ENCODE data around the gene BST1. TPM values are rescaled to one million over a fixed set of nuclear protein-coding genes. Genes with fewer than 3 reads are reported as not detected.

BST1 gene
- total and polyA plus RNA-seq, 2 of the 8 experiments (the other 6 are each of a cell fraction or from before 2014, with no cell fraction given): 0.52 to 0.54 TPM

DNA sequence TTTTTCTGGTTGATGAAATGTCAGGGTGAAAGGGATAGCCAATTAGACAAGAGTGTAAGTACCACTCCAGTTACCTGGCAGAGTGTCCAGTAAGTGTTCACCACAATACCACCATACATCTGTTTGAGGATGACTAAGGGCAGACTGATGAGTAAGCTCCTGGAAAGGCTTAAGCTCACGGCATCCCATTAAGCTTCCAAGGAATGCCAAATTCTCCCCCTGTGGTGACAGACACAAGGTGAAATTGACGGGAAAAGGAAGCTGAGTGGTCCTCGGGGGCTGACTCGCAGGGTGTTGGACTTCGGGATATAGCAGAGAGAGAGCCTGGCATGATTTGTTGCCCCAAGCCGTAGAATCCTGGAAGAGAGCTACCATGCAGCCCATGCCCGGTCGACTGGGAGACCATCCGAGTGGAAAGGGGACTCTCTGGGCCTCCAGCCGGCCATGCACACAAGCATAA is 7.6 kb upstream of the BST1 start:
- H3K18ac ChIP-seq (ENCODE audit: extremely low read depth, low read length): no peak overlapping the region
- no peak overlapping the region for H3K4ac ChIP-seq (replicated peaks; ENCODE audit: insufficient read length, low read depth, low read length)
- H3K4me1 ChIP-seq (replicated peaks in 1 of 4; ENCODE audit: control insufficient read depth in 3 of 4, insufficient read depth in 4 of 4, low read length in 3 of 4): peaks cover 2 to 11% (median 5%) of the 10 kb centered on the region in 4 experiments; a peak in 4 of 7 replicates
- H2BK15ac ChIP-seq (ENCODE audit: low read length): no peak overlapping the region
- POLR2A ChIA-PET (ENCODE audit: partially characterized antibody): interaction anchor here (0.6 to 1.3 kb wide), 6 partner anchors 8 to 850 kb away, joined by 3 to 7 read pairs (median 3); partner anchors contain the start of gene FAM200B
- H3K56ac ChIP-seq (replicated peaks; ENCODE audit: insufficient read length, low read depth, low read length): no peak overlapping the region
- no peak overlapping the region for H2BK20ac ChIP-seq (ENCODE audit: low read length)
- H2BK5ac ChIP-seq (ENCODE audit: low read depth, low read length): no peak overlapping the region
- H2AFZ ChIP-seq (ENCODE audit: low read length): 0 out of 2 replicates have a peak overlapping the region, but pooled peaks have one; percentile 42
- CTCF ChIA-PET (ENCODE audit: partially characterized antibody): interaction anchor here (0.6 to 2.0 kb wide), 7 partner anchors 10 to 1797 kb away, joined by 3 to 5 read pairs (median 4); partner anchors contain the start of gene FAM200B
- WGBS, 2 experiments (ENCODE audit: extremely low coverage in 1 of 2, insufficient coverage in 1 of 2, insufficient read length in 1 of 2, insufficient replicate concordance in 2 of 2, low coverage in 1 of 2, low lambda C conversion rate in 2 of 2, missing lambda C conversion rate in 1 of 2): 81% methylated on average over 10 of the region's 10 CpGs; no CpG with 5 or more reads in 1 of the 2 experiments
- H2BK120ac ChIP-seq (replicated peaks; ENCODE audit: low read depth, low read length): no peak overlapping the region
- H4K91ac ChIP-seq (replicated peaks; ENCODE audit: insufficient read length, low read length): no peak overlapping the region
- no peak overlapping the region for H2AK5ac ChIP-seq (ENCODE audit: low read depth, low read length)
- no peaks in the 10 kb centered on the region for H3K36me3 ChIP-seq (ENCODE audit: control insufficient read depth in 2 of 4, insufficient read depth in 4 of 4, low read length in 3 of 4)
- no peaks in the 10 kb centered on the region for H3K79me1 ChIP-seq (ENCODE audit: low read depth, low read length)
- H3K9ac ChIP-seq (replicated peaks in 1 of 4; ENCODE audit: extremely low read depth in 1 of 4, low read depth in 3 of 4, low read length in 3 of 4): no peak overlapping the region
- peak; percentile 74 for FAIRE-seq
- H3K14ac ChIP-seq (ENCODE audit: insufficient read length): no peak overlapping the region
- no peaks in the 10 kb centered on the region; a peak in 1 of 4 replicates for H3K9me3 ChIP-seq (ENCODE audit: insufficient read depth in 2 of 2, low read depth in 1 of 2, low read length in 1 of 2)
- H4K20me1 ChIP-seq (replicated peaks in 1 of 2; ENCODE audit: control insufficient read depth in 1 of 2, insufficient read depth in 2 of 2, low read length in 2 of 2): no peaks in the 10 kb centered on the region
- H3K23me2 ChIP-seq (ENCODE audit: low read depth, low read length): no peaks in the 10 kb centered on the region; the same call in 1 of the 2 replicates
- H2BK12ac ChIP-seq (ENCODE audit: low read depth, low read length): no peak overlapping the region
- no peak overlapping the region for H3K23ac ChIP-seq (ENCODE audit: insufficient read length)
- TF ChIP-seq FOSL1 (IDR thresholded peaks at IDR 0.05; ENCODE audit: insufficient read depth, low read depth, low read length) (no peak), SP1 (IDR thresholded peaks at IDR 0.05; ENCODE audit: low read depth, low read length) (no peak; the same call in 1 of the 2 replicates), PHF8 (conservative IDR thresholded peaks at IDR 0.05; ENCODE audit: low read depth, low read length) (no peak), TEAD4 (IDR thresholded peaks at IDR 0.05; ENCODE audit: low read depth, low read length) (peak; percentile 94), JUND (IDR thresholded peaks at IDR 0.05; ENCODE audit: low read length) (peak; percentile 59; the same call in 1 of the 2 replicates), NANOG (IDR thresholded peaks at IDR 0.05; ENCODE audit: insufficient read depth, low read depth, low read length, poor library complexity, severe bottlenecking) (peak; percentile 35)
- no peak overlapping the region for H3K4me3 ChIP-seq (ENCODE audit: extremely low read depth in 1 of 4, insufficient read depth in 2 of 4, low read depth in 3 of 4, low read length in 4 of 4)
- no peaks in the 10 kb centered on the region for H3K79me2 ChIP-seq (ENCODE audit: control insufficient read depth in 1 of 2, insufficient read depth in 2 of 2, low read length in 2 of 2)
- H3K27me3 ChIP-seq (replicated peaks in 1 of 4; ENCODE audit: control insufficient read depth in 3 of 4, extremely low read depth in 1 of 4, insufficient read depth in 3 of 4, low read length in 3 of 4): no peaks in the 10 kb centered on the region
- DNase-seq (ENCODE audit: low read depth in 1 of 2, low spot score in 2 of 2): no peak
- no peak overlapping the region for H3K27ac ChIP-seq (ENCODE audit: low read depth, low read length)
- H4K5ac ChIP-seq (ENCODE audit: insufficient read length, low read depth, low read length): no peak overlapping the region
- H4K8ac ChIP-seq (ENCODE audit: extremely low read depth, insufficient read depth, low read length): no peak overlapping the region
- H3K4me2 ChIP-seq (ENCODE audit: insufficient read depth in 1 of 2, low read depth in 2 of 2, low read length in 2 of 2): peak overlapping the region in 1 of 2 experiments; percentile 37; a peak in 2 of 4 replicates
